ENCODE results near the gene PRKRIP1.

Gene PRKRIP1

DNA sequence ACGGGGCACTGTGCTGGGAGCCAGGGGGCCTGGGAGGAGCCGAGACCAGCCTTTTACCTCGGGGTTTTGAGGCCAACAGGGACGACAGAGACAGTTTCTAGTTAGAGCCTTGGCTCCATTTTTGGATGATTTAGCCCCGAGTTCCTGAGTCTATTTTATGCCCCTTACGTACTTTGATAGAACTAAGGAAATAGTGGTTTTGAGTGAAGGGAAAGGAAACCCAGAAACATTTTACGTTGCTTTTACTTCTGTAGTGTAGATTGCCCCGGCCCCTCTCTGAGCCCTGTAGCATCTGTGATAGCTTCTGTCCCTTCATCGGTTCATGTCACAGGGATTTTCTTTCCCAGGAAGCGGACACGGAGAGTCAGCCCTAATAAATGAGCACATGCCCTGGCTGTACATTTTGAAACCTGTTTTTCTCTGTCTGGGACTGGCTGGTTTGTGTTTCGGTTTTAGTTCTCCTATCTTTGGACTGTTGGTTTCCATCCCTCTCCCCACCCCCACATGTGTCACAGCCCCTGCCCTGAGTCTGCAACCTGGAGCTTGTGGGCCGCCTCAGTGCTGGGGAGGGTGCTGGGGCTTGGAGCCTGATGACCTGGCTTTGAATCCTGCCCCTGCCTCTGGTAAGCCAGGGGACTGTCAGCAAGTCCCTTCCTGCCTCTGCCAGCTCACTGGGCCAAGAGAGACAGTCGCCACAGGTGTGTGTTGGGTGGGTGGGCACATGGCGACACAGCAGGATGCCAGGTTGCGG lies 30.3 kb downstream of the PRKRIP1 start:
- Histone ChIP-seq H3K27ac (ENCODE audit: low read depth, low read length) (peak overlapping the region; percentile 92), H3K4me3 (ENCODE audit: low read depth in 1 of 2, low read length in 2 of 2) (peak overlapping the region; percentile 33 to 45)

DNA sequence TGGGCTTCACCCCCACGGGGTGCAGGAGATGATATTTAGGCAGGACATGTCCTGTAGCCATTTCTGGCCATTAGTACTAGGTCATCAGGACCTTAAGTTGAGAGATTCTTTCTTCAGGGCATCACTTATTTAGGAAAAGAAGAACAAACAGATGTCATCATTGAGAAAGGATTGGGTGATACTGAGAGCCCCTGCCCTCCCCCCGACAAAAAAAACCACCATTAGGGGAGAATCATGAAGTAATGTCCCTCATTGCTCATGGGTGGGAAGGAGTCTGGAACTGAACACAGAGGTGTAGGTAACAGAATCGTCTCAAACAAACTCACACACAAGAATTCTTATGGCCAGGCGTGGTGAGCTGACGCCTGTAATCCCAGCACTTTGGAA lies 30.8 kb downstream of the PRKRIP1 start:
- H3K27ac ChIP-seq (ENCODE audit: low read depth, low read length): peak overlapping the region; percentile 92
- peaks cover 5 to 27% of the 10 kb centered on the region in 2 donors for H3K36me3 ChIP-seq (ENCODE audit: control insufficient read depth in 1 of 2, insufficient read depth in 2 of 2, low read length in 2 of 2)
- H3K4me1 ChIP-seq (ENCODE audit: control insufficient read depth in 1 of 2, insufficient read depth in 2 of 2, low read length in 2 of 2): peaks cover 23 to 48% of the 10 kb centered on the region in 2 donors
- H3K27me3 ChIP-seq (ENCODE audit: control insufficient read depth in 1 of 2, insufficient read depth in 2 of 2, low read length in 2 of 2): no peaks in the 10 kb centered on the region
- no peaks in the 10 kb centered on the region for H3K9me3 ChIP-seq (ENCODE audit: control insufficient read depth in 1 of 2, low read length in 2 of 2)
- peak overlapping the region; percentile 33 to 35 for H3K4me3 ChIP-seq (ENCODE audit: low read depth in 1 of 2, low read length in 2 of 2)
- H3K9ac ChIP-seq (ENCODE audit: low read depth in 1 of 2, low read length in 2 of 2): peak overlapping the region; percentile 10 to 55

More for the DNA sequence above, 30.3 kb downstream of the PRKRIP1 start:
- H3K9me3 ChIP-seq (ENCODE audit: control insufficient read depth in 1 of 2, low read length in 2 of 2): no peaks in the 10 kb centered on the region
- H3K27me3 ChIP-seq (ENCODE audit: control insufficient read depth in 1 of 2, insufficient read depth in 2 of 2, low read length in 2 of 2): no peaks in the 10 kb centered on the region
- peaks cover 5 to 31% of the 10 kb centered on the region in 2 donors for H3K36me3 ChIP-seq (ENCODE audit: control insufficient read depth in 1 of 2, insufficient read depth in 2 of 2, low read length in 2 of 2)
- peaks cover 22 to 42% of the 10 kb centered on the region in 2 donors for H3K4me1 ChIP-seq (ENCODE audit: control insufficient read depth in 1 of 2, insufficient read depth in 2 of 2, low read length in 2 of 2)
- peak overlapping the region; percentile 55 to 69 for H3K9ac ChIP-seq (ENCODE audit: low read depth in 1 of 2, low read length in 2 of 2)

DNA sequence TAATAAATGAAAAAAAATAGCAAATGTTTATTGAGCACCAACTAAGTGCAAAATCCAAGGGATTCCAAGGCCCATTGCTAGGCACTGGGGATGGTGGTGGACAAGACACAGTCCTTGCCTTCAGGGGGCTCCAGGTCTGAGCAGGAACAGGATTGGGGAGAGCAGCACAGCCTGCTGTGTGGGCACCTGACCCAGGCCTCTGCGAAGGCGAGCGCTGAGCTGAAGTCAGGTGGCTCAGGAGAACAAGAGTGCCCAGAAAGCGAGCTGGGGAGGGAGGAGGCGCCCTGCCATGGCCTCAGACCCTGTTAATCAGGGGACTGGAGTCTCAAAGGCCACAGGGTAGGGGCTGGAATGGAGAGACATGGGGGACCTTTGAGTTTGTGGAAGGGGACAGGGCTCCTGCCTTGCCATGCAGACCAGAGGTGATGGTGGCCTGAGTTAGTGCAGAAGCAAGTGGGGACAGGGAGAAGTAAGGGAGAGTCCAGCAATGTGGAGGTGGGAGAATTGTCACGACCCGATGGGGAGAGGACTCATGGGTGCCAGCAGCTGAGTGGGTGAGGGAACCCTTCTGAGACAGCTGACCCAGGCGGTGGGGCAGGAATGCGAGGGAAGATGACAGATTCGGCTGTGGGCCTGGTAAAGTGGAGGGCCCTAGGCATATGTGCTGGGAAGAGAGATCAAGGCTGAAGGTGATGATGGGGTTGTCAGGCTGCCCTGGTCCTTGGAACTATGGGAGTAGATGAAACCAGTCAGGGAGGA lies 33.2 kb downstream of the PRKRIP1 start:
- no peak overlapping the region for H3K9ac ChIP-seq (ENCODE audit: low read depth in 1 of 2, low read length in 2 of 2)
- peaks cover 0 to 3% of the 10 kb centered on the region in 2 donors for H3K27me3 ChIP-seq (ENCODE audit: control insufficient read depth in 1 of 2, insufficient read depth in 2 of 2, low read length in 2 of 2)
- H3K4me3 ChIP-seq (ENCODE audit: low read depth in 1 of 2, low read length in 2 of 2): no peak overlapping the region
- peaks cover 5 to 22% of the 10 kb centered on the region in 2 donors for H3K36me3 ChIP-seq (ENCODE audit: control insufficient read depth in 1 of 2, insufficient read depth in 2 of 2, low read length in 2 of 2)
- no peaks in the 10 kb centered on the region for H3K9me3 ChIP-seq (ENCODE audit: control insufficient read depth in 1 of 2, low read length in 2 of 2)
- peaks cover 25 to 46% of the 10 kb centered on the region in 2 donors for H3K4me1 ChIP-seq (ENCODE audit: control insufficient read depth in 1 of 2, insufficient read depth in 2 of 2, low read length in 2 of 2)
- H3K27ac ChIP-seq (ENCODE audit: low read depth, low read length): peak overlapping the region; percentile 10

DNA sequence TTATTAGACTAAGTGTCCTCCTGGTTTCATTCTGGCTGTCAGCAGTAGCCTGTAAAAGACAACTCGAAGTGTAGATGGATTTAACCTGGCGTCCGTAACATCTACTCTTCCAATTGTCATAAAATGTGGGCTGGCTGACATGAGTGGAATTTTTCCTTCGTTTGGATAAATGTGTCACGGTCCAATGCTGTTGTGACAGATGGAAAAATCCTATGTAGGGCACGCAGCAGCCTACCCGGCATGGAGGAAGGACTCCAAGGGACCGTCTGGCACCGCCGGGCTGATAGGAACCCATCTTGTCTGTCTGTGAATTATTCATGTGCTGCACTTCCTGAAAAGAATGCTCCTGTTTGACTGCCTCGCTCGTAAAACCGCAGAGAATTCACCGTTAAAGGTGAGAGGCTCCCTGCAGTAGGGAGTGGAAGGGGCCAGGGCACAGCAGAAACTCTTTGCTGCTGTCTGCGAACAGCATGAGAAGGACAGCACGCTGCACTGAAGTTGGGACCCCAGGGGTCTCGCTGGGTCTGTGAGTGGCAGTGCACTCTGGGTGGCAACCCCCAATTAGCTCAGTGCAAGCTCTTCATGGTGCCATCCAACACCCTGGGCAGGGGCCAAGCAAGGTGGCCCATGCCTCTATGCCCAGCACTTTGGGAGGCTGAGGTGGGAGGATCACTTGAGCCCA lies 35.6 kb downstream of the PRKRIP1 start:
- Histone ChIP-seq H3K27me3 (ENCODE audit: control insufficient read depth in 1 of 2, insufficient read depth in 2 of 2, low read length in 2 of 2) (peaks cover 0 to 6% of the 10 kb centered on the region in 2 donors), H3K4me3 (ENCODE audit: low read depth in 1 of 2, low read length in 2 of 2) (peak overlapping the region in 1 of 2 donors; percentile 9), H3K4me1 (ENCODE audit: control insufficient read depth in 1 of 2, insufficient read depth in 2 of 2, low read length in 2 of 2) (peaks cover 18 to 26% of the 10 kb centered on the region in 2 donors), H3K9me3 (ENCODE audit: control insufficient read depth in 1 of 2, low read length in 2 of 2) (no peaks in the 10 kb centered on the region), H3K36me3 (ENCODE audit: control insufficient read depth in 1 of 2, insufficient read depth in 2 of 2, low read length in 2 of 2) (peaks cover 0 to 5% of the 10 kb centered on the region in 2 donors), H3K27ac (ENCODE audit: low read depth, low read length) (peak overlapping the region; percentile 55), H3K9ac (ENCODE audit: low read depth in 1 of 2, low read length in 2 of 2) (peak overlapping the region in 1 of 2 donors; percentile 20)

DNA sequence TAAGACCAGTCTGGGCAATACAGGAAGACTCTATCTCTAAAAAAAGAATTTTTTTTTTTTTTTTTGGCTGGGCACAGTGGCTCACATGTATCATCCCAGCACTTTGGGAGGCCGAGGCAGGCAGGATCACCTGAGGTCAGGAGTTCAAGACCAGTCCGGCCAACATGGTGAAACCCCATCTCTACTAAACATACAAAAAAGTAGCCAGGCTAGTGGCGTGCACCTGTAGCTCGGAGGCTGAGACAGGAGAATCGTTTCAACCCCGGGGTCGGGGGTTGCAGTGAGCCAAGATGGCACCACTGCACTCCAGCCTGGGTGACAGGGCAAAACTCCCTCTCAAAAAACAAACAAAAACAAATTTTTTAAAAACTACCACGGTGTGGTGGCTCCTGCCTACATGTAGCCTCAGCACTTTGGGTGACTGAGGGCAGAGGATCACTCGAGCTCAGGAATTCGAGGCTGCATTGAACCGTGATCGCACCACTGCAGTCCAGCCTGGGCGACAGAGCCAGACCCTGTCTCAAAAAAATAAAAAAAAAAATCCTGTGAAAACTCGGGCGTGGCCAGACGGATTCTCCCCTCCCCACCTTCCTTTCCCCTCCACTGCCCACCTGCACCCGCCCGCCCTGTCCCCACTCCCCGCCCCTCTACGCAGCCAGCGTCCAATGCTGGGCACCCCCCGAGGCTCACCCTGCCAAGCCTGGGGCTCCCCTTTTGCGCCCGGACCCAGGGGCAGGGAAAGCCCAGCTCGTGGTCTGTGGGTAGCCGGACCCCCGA lies 36.5 kb downstream of the PRKRIP1 start:
- Histone ChIP-seq H3K9me3 (ENCODE audit: control insufficient read depth in 1 of 2, low read length in 2 of 2) (no peaks in the 10 kb centered on the region), H3K4me1 (ENCODE audit: control insufficient read depth in 1 of 2, insufficient read depth in 2 of 2, low read length in 2 of 2) (peaks cover 14 to 20% of the 10 kb centered on the region in 2 donors), H3K4me3 (ENCODE audit: low read depth in 1 of 2, low read length in 2 of 2) (peak overlapping the region; percentile 47 to 61), H3K27me3 (ENCODE audit: control insufficient read depth in 1 of 2, insufficient read depth in 2 of 2, low read length in 2 of 2) (peaks cover 0 to 6% of the 10 kb centered on the region in 2 donors), H3K9ac (ENCODE audit: low read depth in 1 of 2, low read length in 2 of 2) (peak overlapping the region; percentile 18 to 64), H3K27ac (ENCODE audit: low read depth, low read length) (peak overlapping the region; percentile 85), H3K36me3 (ENCODE audit: control insufficient read depth in 1 of 2, insufficient read depth in 2 of 2, low read length in 2 of 2) (no peaks in the 10 kb centered on the region)

DNA sequence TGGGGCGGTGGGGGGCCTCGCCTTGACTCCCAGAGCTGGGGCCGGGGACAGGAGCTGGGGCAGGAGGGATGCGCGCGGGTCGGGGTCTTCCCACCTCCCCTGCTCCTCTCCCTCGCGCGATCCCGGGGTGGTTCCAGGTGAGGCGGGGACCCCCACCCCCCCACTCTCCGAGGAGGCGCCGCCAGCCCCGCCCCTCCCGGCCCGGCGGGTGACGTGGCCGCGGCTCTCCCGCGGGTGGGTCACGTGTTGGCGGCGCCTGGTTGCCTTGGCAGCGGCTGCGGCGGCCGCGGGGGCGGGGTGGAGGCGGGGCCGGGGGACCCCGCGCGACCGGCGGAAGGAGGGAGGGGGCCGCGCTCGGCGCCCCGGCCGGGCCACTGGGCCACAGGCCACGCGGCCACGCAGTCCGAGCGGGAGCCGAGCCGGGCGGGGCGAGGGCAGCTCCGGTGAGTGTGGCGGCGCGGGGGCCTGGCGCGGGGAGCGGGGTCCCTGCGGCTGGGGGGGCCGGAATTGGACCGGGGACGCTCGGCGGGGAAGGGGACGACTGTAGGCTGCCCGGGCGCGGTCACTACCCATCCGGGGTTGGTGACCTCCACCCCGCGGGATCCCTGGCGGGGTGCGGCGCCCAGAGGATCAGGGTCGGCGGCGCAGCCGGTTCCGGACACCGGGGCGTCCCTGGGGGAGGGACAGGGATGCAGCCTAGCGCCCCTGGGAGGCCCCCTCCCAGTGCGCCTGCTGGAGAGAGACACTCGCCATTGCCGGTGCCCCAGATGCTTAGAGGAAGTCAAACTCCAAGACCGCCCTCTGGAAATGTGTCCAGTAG lies 37.3 kb downstream of the PRKRIP1 start, which contains the start of gene ORAI2:
TSS of gene ORAI2 (plus strand) at position 357 of the 820 bp plus-strand sequence. CDS start 5,382 bp downstream, outside the sequence.
- Histone ChIP-seq H3K27me3 (ENCODE audit: control insufficient read depth in 1 of 2, insufficient read depth in 2 of 2, low read length in 2 of 2) (peaks cover 0 to 6% of the 10 kb centered on the region in 2 donors), H3K9ac (ENCODE audit: low read depth in 1 of 2, low read length in 2 of 2) (peak within 1 kb of the TSS; percentile 54 to 64), H3K36me3 (ENCODE audit: control insufficient read depth in 1 of 2, insufficient read depth in 2 of 2, low read length in 2 of 2) (no peaks in the 10 kb centered on the region), H3K27ac (ENCODE audit: low read depth, low read length) (peak within 1 kb of the TSS; percentile 85), H3K4me3 (ENCODE audit: low read depth in 1 of 2, low read length in 2 of 2) (peak within 1 kb of the TSS; percentile 70 to 73), H3K9me3 (ENCODE audit: control insufficient read depth in 1 of 2, low read length in 2 of 2) (no peaks in the 10 kb centered on the region), H3K4me1 (ENCODE audit: control insufficient read depth in 1 of 2, insufficient read depth in 2 of 2, low read length in 2 of 2) (peaks cover 14 to 20% of the 10 kb centered on the region in 2 donors)

DNA sequence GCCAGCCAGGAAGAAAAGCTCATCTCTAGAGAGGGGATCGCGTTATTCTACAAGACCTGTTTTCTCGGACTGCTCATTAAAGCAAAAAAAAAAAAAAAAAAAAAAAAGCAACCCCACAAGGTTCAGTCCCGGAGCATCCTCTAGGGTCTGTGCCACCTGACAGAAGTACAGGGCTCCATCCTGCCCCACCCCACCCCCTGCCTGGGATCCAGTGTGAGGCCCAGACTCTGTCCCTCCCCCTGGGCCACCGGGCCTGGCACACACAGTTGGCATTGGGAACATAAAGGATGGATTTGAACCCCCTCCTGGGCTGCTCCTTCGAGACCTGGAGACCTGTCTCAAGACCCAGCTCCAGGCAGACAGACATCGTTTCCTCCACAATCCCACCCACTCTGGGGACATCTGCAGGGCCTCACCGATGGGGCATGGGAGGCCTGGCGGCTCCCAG lies 37.9 kb downstream of the PRKRIP1 start:
- H3K9me3 ChIP-seq (ENCODE audit: control insufficient read depth in 1 of 2, low read length in 2 of 2): no peaks in the 10 kb centered on the region
- peaks cover 14 to 20% of the 10 kb centered on the region in 2 donors for H3K4me1 ChIP-seq (ENCODE audit: control insufficient read depth in 1 of 2, insufficient read depth in 2 of 2, low read length in 2 of 2)
- peak overlapping the region; percentile 70 to 73 for H3K4me3 ChIP-seq (ENCODE audit: low read depth in 1 of 2, low read length in 2 of 2)
- peaks cover 0 to 1% of the 10 kb centered on the region in 2 donors for H3K36me3 ChIP-seq (ENCODE audit: control insufficient read depth in 1 of 2, insufficient read depth in 2 of 2, low read length in 2 of 2)
- H3K27ac ChIP-seq (ENCODE audit: low read depth, low read length): no peak overlapping the region
- H3K9ac ChIP-seq (ENCODE audit: low read depth in 1 of 2, low read length in 2 of 2): peak overlapping the region; percentile 47 to 54
- H3K27me3 ChIP-seq (ENCODE audit: control insufficient read depth in 1 of 2, insufficient read depth in 2 of 2, low read length in 2 of 2): peaks cover 0 to 6% of the 10 kb centered on the region in 2 donors

DNA sequence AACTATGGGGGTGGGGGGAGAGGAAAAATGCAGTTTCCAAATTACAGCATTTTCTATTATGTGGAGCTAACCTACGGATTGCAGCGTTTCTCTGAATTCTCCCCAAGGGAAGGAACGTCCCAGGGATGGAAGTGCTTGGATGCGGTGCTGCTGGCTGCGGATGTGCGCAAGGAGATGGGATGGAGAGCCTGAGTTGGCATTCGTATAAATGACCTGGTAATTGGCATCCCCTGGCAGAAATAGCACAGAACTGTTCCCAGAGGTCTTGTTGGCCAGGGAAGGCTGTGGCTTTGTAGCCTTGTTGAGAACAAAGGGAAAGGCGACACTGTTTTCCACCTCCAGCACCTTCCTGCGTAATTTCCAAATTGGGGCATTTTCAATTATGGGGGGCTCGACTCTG lies 40.0 kb downstream of the PRKRIP1 start:
- H3K9me3 ChIP-seq (ENCODE audit: control insufficient read depth in 1 of 2, low read length in 2 of 2): no peaks in the 10 kb centered on the region
- no peak overlapping the region for H3K27ac ChIP-seq (ENCODE audit: low read depth, low read length)
- peaks cover 10 to 24% of the 10 kb centered on the region in 2 donors for H3K4me1 ChIP-seq (ENCODE audit: control insufficient read depth in 1 of 2, insufficient read depth in 2 of 2, low read length in 2 of 2)

More for the DNA sequence above, 40.0 kb downstream of the PRKRIP1 start:
- peaks cover 0 to 6% of the 10 kb centered on the region in 2 donors for H3K27me3 ChIP-seq (ENCODE audit: control insufficient read depth in 1 of 2, insufficient read depth in 2 of 2, low read length in 2 of 2)
- no peak overlapping the region for H3K9ac ChIP-seq (ENCODE audit: low read depth in 1 of 2, low read length in 2 of 2)
- no peak overlapping the region for H3K4me3 ChIP-seq (ENCODE audit: low read depth in 1 of 2, low read length in 2 of 2)
- peaks cover 0 to 5% of the 10 kb centered on the region in 2 donors for H3K36me3 ChIP-seq (ENCODE audit: control insufficient read depth in 1 of 2, insufficient read depth in 2 of 2, low read length in 2 of 2)
